Astrocyte (in vitro differentiated cells and primary cell): ENCODE measurements around the gene EEF1AKMT1. TPM values are rescaled to one million over a fixed set of nuclear protein-coding genes. Genes with fewer than 3 reads are reported as not detected.

ENCODE experiments used
- DNase-seq: peaks from one replicate; pipeline ENCODE4 v3.0.0-alpha.2; 2010; ENCODE audit warnings: low read depth
- FAIRE-seq: peaks from 2 replicates; lab custom pipeline; 2011; peaks lifted over from hg19 to GRCh38; lab: Jason Lieb, UNC
- H2AFZ ChIP-seq: 2 replicates; pipeline ENCODE4 v1.6.0; 2012; ENCODE audit warnings: low read depth, low read length, inconsistent platforms
- H3K27ac ChIP-seq: 2 replicates; pipeline ENCODE4 v1.5.1; 2011; ENCODE audit warnings: low read depth, low read length, inconsistent platforms
- H3K27me3 ChIP-seq: 2 replicates; pipeline ENCODE4 v1.6.0; 2011; ENCODE audit warnings: low read length, inconsistent platforms; ENCODE audit not compliant: insufficient read depth
- H3K36me3 ChIP-seq: 2 replicates; pipeline ENCODE4 v1.5.1; 2011; ENCODE audit warnings: low read length, inconsistent platforms; ENCODE audit not compliant: insufficient read depth
- H3K4me1 ChIP-seq: 2 replicates; pipeline ENCODE4 v1.5.1; 2011; ENCODE audit warnings: low read length, inconsistent platforms; ENCODE audit not compliant: insufficient read depth
- H3K4me2 ChIP-seq: 2 replicates; pipeline ENCODE4 v1.6.0; 2012; ENCODE audit warnings: low read length, inconsistent platforms
- H3K4me3 ChIP-seq: 2 replicates; pipeline ENCODE4 v1.5.1; 2011; ENCODE audit warnings: low read depth, mild to moderate bottlenecking, low read length, inconsistent platforms; ENCODE audit not compliant: insufficient read depth
- H3K79me2 ChIP-seq: 2 replicates; pipeline ENCODE4 v1.6.0; 2012; ENCODE audit warnings: mild to moderate bottlenecking, low read length, inconsistent platforms; ENCODE audit not compliant: insufficient read depth
- H3K9ac ChIP-seq: 2 replicates; pipeline ENCODE4 v1.6.0; 2012; ENCODE audit warnings: mild to moderate bottlenecking, low read length, inconsistent platforms
- H3K9me3 ChIP-seq: 2 replicates; pipeline ENCODE4 v1.5.1; 2012; ENCODE audit warnings: low read depth, mild to moderate bottlenecking, low read length, inconsistent platforms; ENCODE audit not compliant: insufficient read depth
- H4K20me1 ChIP-seq: 2 replicates; pipeline ENCODE4 v1.6.0; 2012; ENCODE audit warnings: low read length, inconsistent platforms; ENCODE audit not compliant: insufficient read depth
- H3K27ac Mint-ChIP-seq: one replicate; pipeline ENCODE4 v1.8.0; 2021; ENCODE audit warnings: mild to moderate bottlenecking, mixed read lengths; ENCODE audit not compliant: unreplicated experiment
- H3K27me3 Mint-ChIP-seq: one replicate; pipeline ENCODE4 v1.8.0; 2021; ENCODE audit warnings: low read depth, mixed read lengths; ENCODE audit not compliant: unreplicated experiment
- H3K36me3 Mint-ChIP-seq: one replicate; pipeline ENCODE4 v1.8.0; 2021; ENCODE audit warnings: low read depth, mixed read lengths; ENCODE audit not compliant: unreplicated experiment
- H3K4me1 Mint-ChIP-seq: one replicate; pipeline ENCODE4 v1.8.0; 2021; ENCODE audit warnings: low read depth, mixed read lengths; ENCODE audit not compliant: unreplicated experiment
- H3K4me3 Mint-ChIP-seq: one replicate; pipeline ENCODE4 v1.8.0; 2021; ENCODE audit warnings: mild to moderate bottlenecking, moderate library complexity, mixed read lengths; ENCODE audit not compliant: unreplicated experiment
- H3K9me3 Mint-ChIP-seq: one replicate; pipeline ENCODE4 v1.8.0; 2021; ENCODE audit warnings: mild to moderate bottlenecking, mixed read lengths; ENCODE audit not compliant: unreplicated experiment
- CTCF ChIP-seq: IDR thresholded peaks from 2 replicates; pipeline ENCODE4 v1.5.1; 2011; ENCODE audit warnings: low read depth, mild to moderate bottlenecking, inconsistent platforms, low read length, moderate library complexity; ENCODE audit not compliant: insufficient read depth
- EZH2 ChIP-seq: IDR thresholded peaks from 2 replicates; pipeline ENCODE4 v1.6.1; 2012; ENCODE audit warnings: mild to moderate bottlenecking, low read length, inconsistent platforms; ENCODE audit not compliant: insufficient read depth
- total RNA-seq: library from RNA; stranded (reverse); gene quantifications from 2 replicates; pipeline ENCODE4 v1.2.1, GENCODE V29; 2021

Gene EEF1AKMT1
- total RNA-seq, 1 donor from 2014 or later = 6.7 TPM

DNA sequence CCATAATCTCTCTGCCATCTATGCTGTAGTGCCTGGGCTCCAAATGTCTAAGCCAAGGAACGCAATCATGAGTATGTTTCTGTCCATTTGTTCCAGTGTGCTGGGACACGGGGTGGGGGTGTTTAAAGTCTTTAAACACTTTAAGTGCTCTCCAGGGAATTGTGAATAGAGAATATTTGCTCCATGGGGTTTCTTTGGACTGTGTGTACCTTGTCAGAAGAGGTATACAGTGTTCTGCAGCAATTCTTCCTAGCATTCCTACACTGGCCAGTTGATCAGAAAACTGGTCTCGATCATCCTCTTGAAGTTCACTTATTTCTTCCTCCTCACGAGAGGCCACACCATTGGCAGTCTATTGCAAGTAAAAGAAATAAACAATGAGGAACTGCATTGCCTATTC, 35.1 kb upstream of the EEF1AKMT1 start:
- H3K9ac ChIP-seq = no peak overlapping the region
- no peaks in the 10 kb centered on the region for H3K9me3 Mint-ChIP-seq
- H3K36me3 ChIP-seq = peaks cover 8% of the 10 kb centered on the region
- H3K9me3 ChIP-seq = no peaks in the 10 kb centered on the region
- H3K79me2 ChIP-seq = peaks cover 3% of the 10 kb centered on the region
- H3K4me1 ChIP-seq = peaks cover 6% of the 10 kb centered on the region
- H3K36me3 Mint-ChIP-seq = peaks cover 14% of the 10 kb centered on the region
- no peak overlapping the region for H3K4me3 ChIP-seq
- DNase-seq (no peak), FAIRE-seq (no peak)
- no peak overlapping the region for H3K27ac ChIP-seq
- H2AFZ ChIP-seq = no peak overlapping the region
- no peak overlapping the region for H3K4me2 ChIP-seq
- H3K27me3 ChIP-seq = no peaks in the 10 kb centered on the region
- no peak overlapping the region for H3K27ac Mint-ChIP-seq
- TF ChIP-seq EZH2 = no peak
- no peak for TF ChIP-seq CTCF
- peaks cover 11% of the 10 kb centered on the region for H3K4me1 Mint-ChIP-seq
- H4K20me1 ChIP-seq = no peaks in the 10 kb centered on the region
- H3K4me3 Mint-ChIP-seq = no peak overlapping the region
- H3K27me3 Mint-ChIP-seq = no peaks in the 10 kb centered on the region

GRCh38 chr13:20803180-20803965, 29.6 kb upstream of the EEF1AKMT1 start:
- FAIRE-seq = no peak

More at GRCh38 chr13:20803180-20803965, 29.6 kb upstream of the EEF1AKMT1 start:
- no peak for DNase-seq
- no peak overlapping the region for H3K4me3 Mint-ChIP-seq
- Histone ChIP-seq H3K27ac (no peak overlapping the region), H3K4me2 (no peak overlapping the region), H2AFZ (no peak overlapping the region), H4K20me1 (no peaks in the 10 kb centered on the region), H3K4me3 (no peak overlapping the region), H3K36me3 (peaks cover 4% of the 10 kb centered on the region), H3K9ac (no peak overlapping the region), H3K27me3 (no peaks in the 10 kb centered on the region), H3K4me1 (peaks cover 5% of the 10 kb centered on the region), H3K79me2 (no peaks in the 10 kb centered on the region), H3K9me3 (no peaks in the 10 kb centered on the region)
- peaks cover 11% of the 10 kb centered on the region for H3K4me1 Mint-ChIP-seq
- H3K27ac Mint-ChIP-seq = no peak overlapping the region
- peaks cover 8% of the 10 kb centered on the region for H3K36me3 Mint-ChIP-seq
- no peak for TF ChIP-seq CTCF
- TF ChIP-seq EZH2 = no peak
- H3K27me3 Mint-ChIP-seq = no peaks in the 10 kb centered on the region
- no peaks in the 10 kb centered on the region for H3K9me3 Mint-ChIP-seq
